Measurements from ENCODE around the gene DNAAF9.

Gene DNAAF9

DNA sequence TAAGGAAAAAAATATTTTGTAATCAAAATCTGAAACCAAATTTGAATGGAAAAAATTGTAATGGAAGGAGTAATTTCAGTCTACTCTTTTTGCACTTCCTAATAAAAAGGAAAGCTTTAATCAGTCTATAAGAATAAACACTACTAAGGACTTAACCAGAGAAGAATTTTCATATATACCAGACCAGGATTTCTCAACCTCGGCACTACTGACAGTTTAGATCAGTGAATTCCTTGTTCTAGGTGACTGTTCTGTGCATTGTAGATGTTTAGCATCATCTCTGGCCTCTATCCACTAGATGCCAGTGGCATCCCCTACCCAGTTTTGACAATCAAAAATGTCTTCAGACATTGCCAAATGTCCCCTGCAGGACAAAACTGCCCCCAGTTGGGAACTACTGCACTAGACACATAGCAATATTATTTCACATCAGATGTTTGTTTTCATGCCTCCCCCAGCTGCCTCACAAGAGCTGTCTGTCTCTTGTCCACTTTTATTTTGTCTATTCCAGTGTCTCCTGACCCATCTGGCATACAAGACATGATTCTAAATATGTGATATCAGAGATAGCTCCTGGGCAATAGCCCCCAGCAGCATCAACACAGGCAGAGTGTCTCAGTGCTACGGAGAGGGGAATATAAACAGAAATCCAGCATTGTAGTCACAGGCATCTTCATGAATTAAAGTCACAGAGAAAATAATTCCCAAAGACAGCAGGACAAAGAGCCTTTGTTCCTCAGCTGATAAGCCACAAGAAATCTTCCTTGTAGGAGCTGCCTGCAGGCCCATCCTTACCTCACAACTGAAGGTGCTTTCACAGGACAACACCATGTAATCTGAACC, 27.0 kb downstream of the DNAAF9 start:
- H3K4me3 ChIP-seq (replicated peaks; ENCODE audit: low read depth, low read length), result no peak overlapping the region
- DNase-seq (ENCODE audit: extremely low read depth, insufficient read length), result no peak
- no peaks in the 10 kb centered on the region for H3K36me3 ChIP-seq (ENCODE audit: control insufficient read depth, insufficient read depth, low read length)
- TF ChIP-seq, protein P1, sequence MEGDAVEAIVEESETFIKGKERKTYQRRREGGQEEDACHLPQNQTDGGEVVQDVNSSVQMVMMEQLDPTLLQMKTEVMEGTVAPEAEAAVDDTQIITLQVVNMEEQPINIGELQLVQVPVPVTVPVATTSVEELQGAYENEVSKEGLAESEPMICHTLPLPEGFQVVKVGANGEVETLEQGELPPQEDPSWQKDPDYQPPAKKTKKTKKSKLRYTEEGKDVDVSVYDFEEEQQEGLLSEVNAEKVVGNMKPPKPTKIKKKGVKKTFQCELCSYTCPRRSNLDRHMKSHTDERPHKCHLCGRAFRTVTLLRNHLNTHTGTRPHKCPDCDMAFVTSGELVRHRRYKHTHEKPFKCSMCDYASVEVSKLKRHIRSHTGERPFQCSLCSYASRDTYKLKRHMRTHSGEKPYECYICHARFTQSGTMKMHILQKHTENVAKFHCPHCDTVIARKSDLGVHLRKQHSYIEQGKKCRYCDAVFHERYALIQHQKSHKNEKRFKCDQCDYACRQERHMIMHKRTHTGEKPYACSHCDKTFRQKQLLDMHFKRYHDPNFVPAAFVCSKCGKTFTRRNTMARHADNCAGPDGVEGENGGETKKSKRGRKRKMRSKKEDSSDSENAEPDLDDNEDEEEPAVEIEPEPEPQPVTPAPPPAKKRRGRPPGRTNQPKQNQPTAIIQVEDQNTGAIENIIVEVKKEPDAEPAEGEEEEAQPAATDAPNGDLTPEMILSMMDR (IDR thresholded peaks at IDR 0.05; ENCODE audit: insufficient read depth, low read length, poor library complexity, severe bottlenecking), result no peak
- H3K27me3 ChIP-seq (replicated peaks; ENCODE audit: control insufficient read depth, insufficient read depth, low read length), result no peaks in the 10 kb centered on the region; the same call in none of the 2 replicates

DNA sequence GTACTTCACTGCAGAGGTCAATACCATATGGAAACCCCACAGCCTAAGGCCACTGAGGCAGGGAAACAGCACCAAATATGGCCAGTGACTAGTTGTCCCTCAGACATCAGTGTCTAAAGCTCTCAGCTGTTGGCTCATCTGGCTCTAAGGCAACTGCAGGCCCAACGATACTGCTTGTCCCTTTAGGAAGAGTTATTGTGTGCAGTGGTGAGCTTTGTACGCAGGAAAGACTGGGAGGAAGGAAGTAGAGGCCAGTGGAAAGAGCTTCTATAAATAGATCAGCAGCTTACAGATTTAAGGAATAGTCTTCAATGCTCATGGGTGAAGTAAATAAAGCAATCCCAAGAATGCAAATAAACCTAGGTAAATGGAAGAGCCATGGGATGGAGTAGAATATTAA, 29.3 kb downstream of the DNAAF9 start:
- TF ChIP-seq, protein P1 (IDR thresholded peaks at IDR 0.05; ENCODE audit: insufficient read depth, low read length, poor library complexity, severe bottlenecking), result no peak
- no peaks in the 10 kb centered on the region for H3K36me3 ChIP-seq (ENCODE audit: control insufficient read depth, insufficient read depth, low read length)
- DNase-seq (ENCODE audit: extremely low read depth, insufficient read length), result no peak
- no peak overlapping the region for H3K4me3 ChIP-seq (replicated peaks; ENCODE audit: low read depth, low read length)
- H3K27me3 ChIP-seq (replicated peaks; ENCODE audit: control insufficient read depth, insufficient read depth, low read length), result no peaks in the 10 kb centered on the region; the same call in none of the 2 replicates

DNA sequence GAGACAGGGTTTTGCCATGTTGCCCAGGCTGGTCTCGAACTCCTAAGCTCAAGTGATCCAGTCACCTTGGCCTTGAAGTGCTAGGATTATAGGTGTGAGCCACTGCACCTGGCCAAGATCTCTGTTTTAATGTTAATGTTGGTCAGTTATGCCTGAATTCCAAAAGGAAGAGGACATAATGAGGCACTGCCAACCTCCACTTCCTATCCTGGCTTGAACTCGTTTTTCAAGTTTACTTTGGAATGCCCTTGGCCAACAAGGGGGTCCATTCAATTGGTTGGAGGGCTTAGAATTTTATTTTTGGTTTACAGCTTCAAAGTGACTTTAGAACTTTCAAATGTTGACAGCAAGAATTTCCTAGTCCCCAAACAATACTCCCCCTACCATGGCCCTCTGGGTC, 29.8 kb downstream of the DNAAF9 start:
- no peak for DNase-seq (ENCODE audit: extremely low read depth, insufficient read length)
- no peaks in the 10 kb centered on the region for H3K36me3 ChIP-seq (ENCODE audit: control insufficient read depth, insufficient read depth, low read length)
- no peak overlapping the region for H3K4me3 ChIP-seq (replicated peaks; ENCODE audit: low read depth, low read length)
- TF ChIP-seq, protein P1 (IDR thresholded peaks at IDR 0.05; ENCODE audit: insufficient read depth, low read length, poor library complexity, severe bottlenecking), result no peak
- no peaks in the 10 kb centered on the region; the same call in none of the 2 replicates for H3K27me3 ChIP-seq (replicated peaks; ENCODE audit: control insufficient read depth, insufficient read depth, low read length)

DNA sequence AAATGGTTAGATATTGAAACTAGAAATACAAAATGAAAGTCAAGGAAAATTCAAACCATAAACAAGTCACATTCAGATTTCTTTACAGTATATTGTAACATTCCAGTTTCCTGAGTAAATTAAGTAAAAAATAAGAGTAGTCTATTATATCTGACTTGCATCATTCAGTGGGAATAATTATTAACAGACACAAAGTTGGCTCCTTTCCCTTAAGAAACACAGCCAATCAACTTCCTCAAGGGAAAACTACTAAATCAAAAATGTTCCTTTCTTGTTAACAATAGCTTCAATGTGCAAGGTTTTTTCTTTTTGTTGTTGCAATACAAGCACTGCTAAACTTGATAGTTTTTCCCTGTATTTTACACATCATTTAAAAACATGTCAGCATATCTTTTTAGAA, 33.2 kb downstream of the DNAAF9 start:
- Histone ChIP-seq H3K27me3 (replicated peaks; ENCODE audit: control insufficient read depth, insufficient read depth, low read length) (no peaks in the 10 kb centered on the region; the same call in 1 of the 2 replicates), H3K4me3 (replicated peaks; ENCODE audit: low read depth, low read length) (no peak overlapping the region), H3K36me3 (ENCODE audit: control insufficient read depth, insufficient read depth, low read length) (no peaks in the 10 kb centered on the region)
- no peak for DNase-seq (ENCODE audit: extremely low read depth, insufficient read length)
- TF ChIP-seq, protein P1 (IDR thresholded peaks at IDR 0.05; ENCODE audit: insufficient read depth, low read length, poor library complexity, severe bottlenecking), result no peak

DNA sequence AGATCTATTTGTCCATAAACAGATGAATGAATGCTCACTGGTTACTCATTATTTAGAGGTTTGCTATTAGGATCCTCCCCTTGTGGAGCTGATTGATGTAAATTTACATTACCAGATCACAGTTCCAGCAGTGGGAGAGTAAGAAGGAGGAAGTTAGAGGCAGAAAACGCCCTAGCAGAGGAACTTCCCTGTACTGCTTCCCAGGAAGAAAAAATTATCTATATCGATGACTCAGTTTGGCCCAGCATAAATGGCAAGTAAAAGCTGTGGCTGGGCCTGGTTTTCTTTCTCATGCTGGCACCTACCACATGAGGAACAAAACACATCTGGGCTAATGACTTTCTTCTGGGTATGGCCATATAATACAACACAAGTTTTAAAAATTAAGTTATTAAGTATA, 35.7 kb downstream of the DNAAF9 start:
- no peak for DNase-seq (ENCODE audit: extremely low read depth, insufficient read length)
- no peak overlapping the region for H3K4me3 ChIP-seq (replicated peaks; ENCODE audit: low read depth, low read length)
- TF ChIP-seq, protein P1 (IDR thresholded peaks at IDR 0.05; ENCODE audit: insufficient read depth, low read length, poor library complexity, severe bottlenecking), result no peak
- H3K27me3 ChIP-seq (replicated peaks; ENCODE audit: control insufficient read depth, insufficient read depth, low read length), result no peaks in the 10 kb centered on the region
- no peaks in the 10 kb centered on the region for H3K36me3 ChIP-seq (ENCODE audit: control insufficient read depth, insufficient read depth, low read length)
